ENCODE measurements around the gene SSBP3.

SSBP3 gene

GRCh38 chr1:54259546-54260140, 146.6 kb downstream of the SSBP3 start:
- no peak for DNase-seq

- DNase-seq, result no peak
Observed at GRCh38 chr1:54257876-54258275, 148.3 kb downstream of the SSBP3 start.

- DNase-seq, result no peak
Observed at GRCh38 chr1:54257346-54257620, 148.9 kb downstream of the SSBP3 start.

GRCh38 chr1:54256522-54257345, 149.5 kb downstream of the SSBP3 start:
- DNase-seq, result no peak

GRCh38 chr1:54255026-54255702, 151.0 kb downstream of the SSBP3 start:
- no peak for DNase-seq

- no peak for DNase-seq
Observed at GRCh38 chr1:54254055-54254454, 152.1 kb downstream of the SSBP3 start.

GRCh38 chr1:54253480-54253879, 152.7 kb downstream of the SSBP3 start:
- DNase-seq, result no peak

GRCh38 chr1:54252371-54252936, 153.7 kb downstream of the SSBP3 start:
- DNase-seq, result no peak

- DNase-seq, result no peak
Observed at GRCh38 chr1:54250670-54251069, 155.5 kb downstream of the SSBP3 start.

GRCh38 chr1:54249819-54250435, 156.3 kb downstream of the SSBP3 start:
- no peak for DNase-seq

- DNase-seq, result no peak
Observed at GRCh38 chr1:54248966-54249365, 157.2 kb downstream of the SSBP3 start.

GRCh38 chr1:54247863-54248515, 158.2 kb downstream of the SSBP3 start:
- no peak for DNase-seq

- no peak for DNase-seq
Observed at GRCh38 chr1:54246116-54246721, 160.0 kb downstream of the SSBP3 start.

- DNase-seq, result no peak
Observed at GRCh38 chr1:54245501-54245900, 160.7 kb downstream of the SSBP3 start.

- DNase-seq, result no peak
Observed at GRCh38 chr1:54244655-54245054, 161.5 kb downstream of the SSBP3 start.

GRCh38 chr1:54243022-54243421, 163.2 kb downstream of the SSBP3 start:
- DNase-seq, result no peak

GRCh38 chr1:54241364-54241763, 164.8 kb downstream of the SSBP3 start:
- no peak for DNase-seq

GRCh38 chr1:54240741-54241335, 165.4 kb downstream of the SSBP3 start:
- DNase-seq, result no peak

- no peak for DNase-seq
Observed at GRCh38 chr1:54239631-54240031, 166.6 kb downstream of the SSBP3 start.

- no peak for DNase-seq
Observed at GRCh38 chr1:54239035-54239383, 167.2 kb downstream of the SSBP3 start.

- DNase-seq, result no peak
Observed at GRCh38 chr1:54238353-54239034, 167.7 kb downstream of the SSBP3 start.

GRCh38 chr1:54237586-54237985, 168.6 kb downstream of the SSBP3 start:
- DNase-seq, result no peak
